Left renal cortex interstitium (tissue), 4 donors: ENCODE measurements around the gene FGF12. TPM values are rescaled to one million over a fixed set of nuclear protein-coding genes. Genes with fewer than 3 reads are reported as not detected.

Experiments
- DNase-seq, 4 donors: peaks; one replicate each; pipeline ENCODE4 v3.0.0-alpha.2; 2013; ENCODE audit warnings: low read depth in 4 of 4, low spot score in 2 of 4, missing footprints in 1 of 4
- polyA plus RNA-seq, 4 donors: library from polyadenylated mRNA; unstranded; fragments of 120-200 nt; gene quantifications; one replicate each; pipeline ENCODE4 v1.2.1, GENCODE V29; 2013; ENCODE audit not compliant: insufficient read length in 4 of 4

FGF12 gene
- polyA plus RNA-seq, 4 donors = 5.2 to 7.6 (median 6.6) TPM

DNA sequence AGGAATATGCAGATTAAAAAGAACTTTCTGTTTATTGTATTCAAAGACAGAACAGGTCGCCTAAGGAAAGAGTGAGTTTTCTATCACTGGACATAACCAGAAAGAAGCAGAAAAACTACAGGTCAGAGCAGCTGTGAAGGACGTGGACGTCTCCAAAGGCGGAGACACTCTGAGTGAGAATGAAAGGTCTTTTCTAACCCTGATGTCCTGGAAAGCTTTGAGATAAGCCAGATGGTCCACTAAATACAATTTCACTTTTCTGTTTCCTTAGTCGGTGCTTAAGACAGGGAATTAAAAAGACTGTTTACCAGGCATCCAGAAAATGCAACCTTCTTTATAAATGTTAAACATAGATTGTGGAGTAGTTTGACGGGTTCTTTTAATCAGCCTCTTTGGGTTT lies 360.4 kb downstream of the FGF12 start:
- DNase-seq = no peak

DNA sequence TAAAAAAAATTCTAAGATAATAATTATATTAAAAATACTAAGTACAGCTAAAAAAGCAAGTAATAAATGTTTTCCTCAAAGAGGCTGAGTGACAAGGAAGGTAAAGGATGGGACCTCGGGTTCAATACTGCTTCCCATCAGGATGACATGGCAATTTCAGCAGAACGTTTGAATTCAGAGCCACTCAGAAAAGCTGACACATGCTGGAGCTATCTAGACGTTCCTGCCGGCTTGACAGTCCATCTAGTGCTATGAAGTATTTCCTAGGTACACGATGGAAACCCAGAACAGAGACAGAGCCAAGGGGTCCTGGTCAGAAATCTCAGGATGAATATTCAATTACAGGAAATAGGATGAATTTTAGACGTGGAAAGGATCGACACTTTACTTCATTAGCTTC lies 361.8 kb downstream of the FGF12 start:
- no peak for DNase-seq

DNA sequence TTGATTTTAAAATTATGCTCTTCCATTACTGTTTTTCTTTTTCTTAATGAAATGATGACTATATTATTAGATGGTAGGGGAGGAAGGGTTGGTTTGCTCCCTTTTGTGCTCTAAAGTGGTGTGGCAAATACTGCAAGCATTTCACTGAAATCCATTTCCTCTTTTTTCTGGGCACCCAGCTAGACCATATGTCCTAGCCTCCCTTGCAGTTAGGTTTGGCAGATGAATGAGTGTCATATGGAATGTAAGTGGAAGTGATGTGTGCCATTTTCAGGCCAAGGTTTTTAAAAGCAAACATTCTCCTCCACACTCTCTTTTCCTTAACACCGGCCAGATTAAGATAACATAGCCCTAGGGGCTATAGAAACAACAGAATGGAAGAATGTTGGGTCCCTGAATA lies 363.0 kb downstream of the FGF12 start:
- no peak for DNase-seq

DNA sequence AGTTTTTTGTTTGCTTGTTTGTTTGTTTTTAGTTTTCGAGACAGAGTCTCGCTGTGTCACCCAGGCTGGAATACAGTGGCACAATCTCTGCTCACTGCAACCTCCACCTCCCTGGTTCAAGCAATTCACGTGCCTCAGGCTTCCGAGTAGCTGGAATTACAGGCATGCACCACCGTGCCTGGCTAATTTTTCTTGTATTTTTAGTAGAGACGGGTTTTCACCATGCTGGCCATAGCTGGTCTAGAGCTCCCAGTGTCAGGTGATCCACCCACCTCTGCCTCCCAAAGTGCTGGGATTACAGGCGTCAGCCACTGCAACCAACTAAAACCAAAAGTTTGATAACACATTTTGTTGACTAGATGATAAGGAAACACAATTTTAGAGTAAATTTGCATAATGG lies 372.7 kb downstream of the FGF12 start:
- no peak for DNase-seq

DNA sequence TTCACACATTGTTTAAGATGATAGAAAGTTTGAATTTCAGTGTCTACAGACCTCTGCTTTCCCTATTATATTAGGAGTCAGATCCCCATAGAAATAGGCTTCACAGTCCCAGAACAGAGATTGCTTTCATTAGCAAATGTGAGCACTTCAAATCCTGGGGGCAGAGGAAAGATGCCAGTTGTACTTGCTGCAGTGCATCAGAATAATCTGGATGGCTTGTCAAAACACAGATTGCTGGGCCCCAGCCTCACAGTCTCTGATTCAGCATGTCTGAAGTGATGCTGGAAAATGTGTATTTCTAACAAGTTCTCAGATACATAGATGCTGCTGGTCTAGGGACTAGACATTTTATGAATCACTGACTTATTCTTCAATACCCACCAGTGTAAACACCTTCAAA lies 375.2 kb downstream of the FGF12 start:
- DNase-seq = no peak

DNA sequence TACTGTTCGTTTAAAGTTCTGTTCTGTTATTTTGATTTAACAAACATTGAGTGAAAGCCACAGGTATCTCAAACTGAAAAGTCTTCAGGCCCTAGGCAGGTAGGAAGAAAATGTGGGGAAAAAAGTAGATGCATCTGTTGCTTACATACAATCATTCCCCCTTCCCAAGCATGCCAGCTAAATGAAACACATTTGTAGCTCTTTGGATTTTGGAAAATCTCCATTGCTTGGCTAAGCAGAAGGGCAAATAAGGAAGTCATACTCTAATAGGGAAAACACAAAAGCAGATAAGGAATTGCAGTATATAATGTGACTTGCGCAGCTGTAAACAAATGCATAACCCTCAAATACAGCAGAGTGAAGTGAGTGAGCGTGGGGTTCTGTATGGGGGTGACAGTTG lies 375.9 kb downstream of the FGF12 start:
- no peak for DNase-seq

DNA sequence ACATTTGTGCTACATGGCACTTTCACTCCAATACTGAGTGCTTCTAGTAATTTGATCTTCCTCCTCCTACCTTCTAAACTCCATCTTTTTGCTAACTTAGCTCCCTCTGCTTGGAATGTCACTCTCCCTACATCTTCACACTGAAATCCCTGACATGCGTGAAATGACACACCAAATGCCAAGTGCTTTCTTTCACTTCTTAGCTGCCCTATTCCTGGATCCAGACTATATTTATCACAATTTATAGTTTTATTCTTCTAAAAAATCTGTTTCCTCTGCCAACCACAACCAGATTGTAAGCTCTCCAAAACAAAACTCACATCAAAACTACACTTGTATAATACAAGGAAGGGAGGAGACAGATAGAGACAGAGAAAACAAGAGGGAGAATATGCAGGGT lies 387.3 kb downstream of the FGF12 start:
- DNase-seq = no peak

DNA sequence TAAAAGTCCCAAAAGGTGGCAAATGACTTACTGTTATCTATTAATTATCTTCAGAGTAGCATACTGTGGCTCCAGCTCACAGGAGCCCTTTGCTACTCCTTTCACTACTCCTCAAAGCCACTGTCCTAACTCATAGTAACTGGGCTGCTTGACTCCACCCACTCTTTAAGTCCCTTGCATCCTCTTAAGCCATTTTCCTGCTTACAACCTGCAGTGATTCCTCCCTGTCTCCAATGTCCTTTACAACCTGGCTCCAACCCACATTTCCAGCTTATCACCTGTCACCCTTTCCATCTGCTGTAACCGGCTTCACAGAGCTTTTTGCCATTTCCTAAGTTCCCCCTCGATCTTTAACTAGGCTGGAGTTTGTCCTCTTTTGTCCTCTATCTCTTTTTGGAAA lies 388.1 kb downstream of the FGF12 start:
- DNase-seq = no peak

DNA sequence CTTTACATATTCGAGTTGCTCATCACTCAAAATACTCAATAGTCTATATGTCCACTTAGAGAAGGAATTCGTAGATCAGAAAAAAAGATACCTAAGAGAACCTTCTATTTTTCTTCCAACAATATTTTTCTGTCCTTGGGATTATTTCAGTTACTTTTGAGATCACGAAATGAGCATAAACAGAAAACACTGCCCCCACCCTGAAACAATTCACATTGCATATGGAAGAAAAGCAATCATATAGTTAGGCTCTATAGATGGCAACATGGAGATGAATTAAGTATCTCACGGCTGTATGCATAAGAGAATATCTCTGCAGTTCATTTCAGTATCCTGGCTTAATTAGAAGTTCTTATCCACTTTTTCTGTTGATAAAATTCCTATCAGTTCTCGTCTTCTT lies 391.1 kb downstream of the FGF12 start:
- no peak for DNase-seq

DNA sequence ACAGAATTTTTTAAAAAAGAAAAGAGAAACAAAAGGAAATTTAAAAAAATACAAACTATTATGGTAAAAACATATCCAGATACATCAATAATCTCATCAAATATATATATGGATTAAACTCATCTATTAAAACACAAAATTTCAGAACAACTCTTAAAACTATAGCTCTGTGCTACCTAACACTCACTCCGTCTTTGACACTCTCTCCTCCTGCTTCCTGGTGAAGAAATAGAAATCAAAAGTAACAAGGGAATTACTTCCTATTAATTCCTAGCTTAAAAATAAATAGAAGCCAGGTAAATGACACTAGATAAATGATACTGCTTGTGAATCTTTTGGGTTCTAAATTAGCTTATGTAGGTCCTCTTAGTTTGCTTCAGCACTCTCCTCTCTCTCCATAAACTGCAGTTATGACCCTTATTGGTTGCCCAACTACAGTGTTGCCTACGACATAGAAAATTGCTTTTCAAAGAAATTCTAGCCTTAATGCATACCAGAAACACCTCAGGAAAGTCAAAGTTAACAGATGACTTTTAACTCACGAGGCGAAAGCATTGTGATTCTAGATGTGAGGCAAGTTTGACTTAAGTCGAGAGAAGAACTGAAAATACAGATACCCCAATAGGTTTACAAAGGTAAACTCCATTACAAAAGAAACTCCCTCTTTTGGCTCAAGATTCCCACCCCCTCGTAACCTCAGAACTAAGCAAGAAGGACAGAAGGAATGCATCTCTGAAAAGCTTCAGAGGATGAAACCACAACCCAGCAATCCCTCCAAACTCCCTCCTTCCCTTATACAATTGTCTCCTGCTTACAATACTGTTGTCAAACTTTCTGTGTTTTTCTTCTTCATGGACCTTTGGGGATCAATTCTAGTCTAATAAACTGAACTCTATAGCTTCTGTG lies 394.7 kb downstream of the FGF12 start:
- no peak for DNase-seq

DNA sequence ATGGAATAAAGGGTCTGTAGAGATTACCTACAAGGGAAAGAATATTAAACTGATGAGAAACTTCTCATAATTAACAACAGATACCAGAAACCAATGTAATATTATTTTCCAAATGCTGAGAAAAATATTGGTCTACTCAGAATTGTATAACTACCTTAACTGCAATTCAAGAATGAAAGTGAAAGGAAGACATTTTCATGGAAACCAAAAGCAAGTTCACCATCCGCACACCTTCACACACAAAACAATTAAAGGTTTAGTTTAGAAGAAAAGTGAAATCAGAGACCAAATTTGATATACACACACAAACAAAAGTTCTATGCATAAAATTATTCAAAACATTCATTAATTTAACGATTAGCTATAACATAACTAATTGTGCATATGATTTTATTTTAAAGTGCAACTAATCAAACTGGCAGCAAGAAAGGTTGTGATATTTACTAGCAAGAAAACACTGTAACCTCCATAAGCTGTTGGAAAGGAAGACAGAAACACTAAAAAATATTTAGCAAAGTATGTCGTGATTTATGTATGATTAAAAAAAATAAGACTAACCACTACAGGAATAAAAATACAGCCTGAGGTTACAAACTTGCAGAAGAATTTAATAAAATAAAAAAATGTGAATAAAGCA lies 395.5 kb downstream of the FGF12 start:
- DNase-seq = no peak

DNA sequence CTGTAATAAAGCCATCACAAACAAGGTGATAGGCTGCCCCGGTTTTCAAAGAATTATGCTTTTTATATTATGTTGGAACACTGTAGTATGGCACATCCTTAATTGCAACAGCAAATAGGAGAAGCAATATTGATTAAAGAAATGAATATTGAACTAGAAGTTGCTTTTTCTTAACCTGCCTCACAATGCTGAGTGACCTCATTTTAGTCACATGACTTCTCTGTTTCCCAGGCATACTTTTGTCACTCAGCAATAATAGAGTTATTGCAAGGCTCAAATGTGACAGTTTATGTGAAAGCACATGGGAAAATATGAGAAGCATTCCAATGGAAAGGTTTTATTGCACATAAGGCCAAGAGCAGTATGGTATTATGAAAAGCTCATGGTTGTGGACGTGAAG lies 400.7 kb downstream of the FGF12 start:
- no peak for DNase-seq

DNA sequence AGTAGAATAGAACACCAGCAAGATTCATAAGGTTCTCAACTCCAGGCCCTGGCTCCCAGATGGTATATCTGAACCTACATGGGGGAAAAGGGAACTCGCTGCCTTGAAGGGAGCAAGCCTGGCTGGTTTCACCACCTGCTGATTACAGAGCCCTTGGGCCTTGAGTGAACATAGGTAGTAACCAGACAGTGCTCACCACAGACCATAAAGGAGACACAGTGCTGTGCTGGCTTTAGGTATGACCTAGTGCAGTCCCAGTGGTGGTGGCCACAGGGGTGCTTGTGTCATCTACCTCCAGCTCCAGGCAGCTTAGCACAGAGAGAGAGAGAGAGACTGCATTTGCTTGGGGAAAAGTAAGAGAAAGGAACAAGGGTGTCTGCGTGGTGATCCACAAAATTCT lies 409.8 kb downstream of the FGF12 start:
- no peak for DNase-seq

DNA sequence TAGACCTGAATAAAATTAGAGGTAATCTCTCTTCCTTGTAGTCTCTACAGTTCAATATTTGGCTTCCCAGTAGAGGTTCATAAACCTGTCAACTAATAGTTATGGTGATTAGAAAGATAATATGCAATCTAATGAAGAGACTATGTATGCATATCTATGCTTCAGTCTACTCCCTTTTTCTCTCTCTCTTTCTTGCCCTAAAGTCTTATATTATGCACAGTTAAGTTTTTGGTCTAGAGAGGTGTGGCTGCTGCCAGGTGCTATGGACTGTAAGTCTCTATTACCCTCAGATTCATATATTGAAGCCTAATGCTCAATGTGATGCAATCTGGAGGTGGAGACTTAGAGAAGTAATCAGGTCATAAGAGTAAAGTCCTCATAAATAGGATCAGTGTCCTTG lies 413.7 kb downstream of the FGF12 start:
- DNase-seq = no peak

DNA sequence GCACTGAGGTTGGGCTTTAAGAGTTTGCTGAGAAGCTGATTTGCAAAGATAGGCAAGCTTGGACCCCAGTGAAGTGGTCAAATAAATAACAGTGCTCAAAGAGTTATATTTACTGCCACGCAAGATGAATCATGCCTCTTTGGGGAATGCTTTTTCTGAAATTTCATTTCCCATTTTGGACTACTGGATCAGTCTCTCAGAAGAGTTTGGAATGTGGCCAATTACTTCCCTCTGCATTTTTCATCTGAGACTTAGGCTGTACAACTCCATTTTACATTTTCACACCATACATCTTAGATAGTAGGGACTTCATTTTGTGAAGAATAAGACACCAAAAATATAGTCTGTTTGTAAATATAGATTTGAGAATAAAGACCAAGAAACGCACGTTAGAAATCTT lies 419.7 kb downstream of the FGF12 start:
- no peak for DNase-seq

DNA sequence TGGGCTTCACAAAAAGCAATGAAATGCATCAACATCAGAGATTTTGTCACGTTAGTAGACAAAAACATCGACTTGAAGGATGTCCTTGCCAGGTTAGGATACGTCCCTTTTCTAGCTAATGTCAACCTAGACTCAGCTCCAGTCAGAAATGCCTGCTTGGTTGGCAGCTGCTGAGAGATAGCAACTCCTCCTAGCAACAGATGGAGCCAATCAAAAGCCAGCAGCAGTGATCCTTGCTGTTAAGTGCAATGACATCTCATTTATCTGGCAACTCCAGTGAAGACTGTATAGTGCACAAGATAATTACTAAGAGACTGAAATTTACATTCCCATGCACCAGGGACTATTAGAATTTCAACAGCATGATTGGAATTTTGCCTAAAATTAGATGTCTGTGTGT lies 424.1 kb downstream of the FGF12 start:
- DNase-seq = no peak

DNA sequence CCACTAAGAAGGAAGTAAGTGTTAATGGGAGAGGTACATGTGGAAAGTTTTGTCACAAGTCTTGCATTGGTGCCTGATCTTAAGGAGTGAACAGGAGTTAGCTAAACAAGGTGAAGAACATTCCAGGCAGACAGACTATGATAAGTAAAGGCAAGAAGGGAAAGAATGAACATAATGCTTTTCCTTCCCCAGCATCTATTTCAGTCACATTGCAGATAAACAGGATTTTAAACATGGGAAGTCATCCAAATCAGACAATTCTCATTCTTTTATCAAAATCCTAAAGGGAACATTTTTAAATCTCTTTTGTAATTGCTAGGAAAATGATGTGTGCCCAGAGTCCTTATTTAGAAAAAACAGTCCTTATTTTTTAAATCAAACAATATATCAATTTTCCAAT lies 424.6 kb downstream of the FGF12 start:
- no peak for DNase-seq

DNA sequence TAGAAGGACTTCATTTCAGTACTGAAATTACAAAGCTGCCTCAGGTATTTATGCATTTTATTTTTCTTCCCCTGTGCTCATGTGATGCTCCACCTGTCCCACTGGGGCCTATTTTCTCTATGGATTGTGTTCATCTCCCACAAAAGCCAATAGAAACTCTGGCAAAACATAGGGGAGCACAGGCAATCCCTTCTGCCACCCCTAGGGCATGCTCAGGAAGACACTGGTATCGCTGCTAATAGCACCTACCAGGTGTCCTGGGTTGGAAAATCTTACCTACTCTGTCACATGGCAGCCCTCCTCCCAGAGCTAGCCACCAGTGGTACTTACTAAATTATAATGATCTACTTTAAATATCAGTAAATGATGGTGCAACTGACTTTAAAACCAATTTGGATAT lies 427.4 kb downstream of the FGF12 start:
- DNase-seq = no peak

DNA sequence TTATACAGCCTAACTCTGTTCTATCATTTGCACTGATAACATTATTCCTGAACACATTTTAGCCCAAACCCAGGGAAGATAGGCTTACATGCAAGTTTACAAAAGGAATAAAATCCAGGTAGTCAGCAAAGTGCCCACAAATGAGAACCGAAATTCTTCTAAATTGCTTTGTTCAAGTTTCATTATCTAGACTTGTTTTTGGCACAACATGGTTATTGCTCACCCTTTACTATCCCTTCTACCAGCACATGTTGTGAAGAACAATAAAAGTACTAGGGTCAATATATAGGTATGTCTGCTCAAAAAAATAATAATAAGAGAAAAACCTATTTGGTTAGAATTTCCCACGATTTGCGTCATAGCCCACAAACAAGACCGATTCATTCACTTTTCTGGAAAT lies 430.5 kb downstream of the FGF12 start:
- no peak for DNase-seq

DNA sequence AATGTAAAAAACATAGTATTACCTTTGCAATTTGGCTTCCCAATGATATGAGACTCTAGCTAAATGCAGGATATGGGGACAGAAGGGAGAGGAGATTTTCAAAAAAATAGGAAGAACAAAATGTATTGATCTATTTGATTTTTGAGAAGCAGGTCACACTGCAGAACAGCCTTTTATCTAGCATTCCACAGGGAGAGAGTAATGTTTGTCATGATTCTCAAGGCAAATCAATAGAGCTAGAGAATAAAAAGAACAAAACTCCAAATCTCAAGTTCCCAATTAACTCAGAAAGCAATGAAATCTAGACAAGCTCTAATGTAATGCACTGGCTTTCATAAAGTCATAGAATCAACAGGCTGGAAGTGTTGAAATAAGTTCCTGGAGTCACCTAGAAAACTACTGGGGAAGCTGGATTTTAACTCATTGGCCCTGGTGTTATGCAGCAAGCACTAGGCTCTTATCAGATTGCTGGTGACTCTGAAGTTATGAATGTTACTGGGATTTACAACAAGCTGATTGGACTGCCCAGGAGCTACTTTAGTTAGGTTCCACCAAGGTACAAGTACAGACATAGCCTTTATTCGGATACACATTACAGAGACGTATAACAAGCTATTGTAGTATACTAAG lies 442.8 kb downstream of the FGF12 start:
- no peak for DNase-seq

DNA sequence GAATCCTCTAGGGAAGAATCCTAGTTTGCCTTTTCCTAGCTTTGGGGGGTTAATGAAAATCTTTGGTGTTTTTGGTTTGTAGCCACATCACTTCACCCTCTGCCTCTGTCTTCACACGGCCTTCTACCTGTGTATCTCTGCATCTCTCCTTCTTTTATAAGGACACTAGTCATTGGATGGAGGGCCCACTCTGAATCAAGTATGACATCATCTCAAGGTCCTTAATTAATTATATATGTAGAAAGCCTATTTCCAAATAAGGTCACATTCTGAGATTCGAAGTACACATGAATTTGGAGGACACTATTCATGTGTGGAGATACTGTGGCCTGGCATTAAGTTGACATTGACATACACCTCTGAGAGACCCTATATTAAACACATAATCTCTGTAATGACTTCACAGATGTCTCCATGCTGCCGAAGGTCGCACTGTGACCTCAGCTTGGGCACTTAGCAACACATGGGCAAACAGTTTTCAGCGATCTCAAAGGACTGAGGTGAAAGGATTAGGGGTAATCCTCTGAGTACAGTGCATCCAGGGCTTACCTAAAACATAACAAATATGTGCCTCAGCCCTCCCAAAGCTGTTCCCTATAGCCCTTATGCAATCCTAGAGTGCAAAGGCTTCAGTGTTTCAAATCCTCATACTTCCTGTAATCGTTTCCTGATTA lies 446.0 kb downstream of the FGF12 start:
- no peak for DNase-seq
